Myocyte (in vitro differentiated cells): ENCODE data around the gene PLCB1. TPM values are rescaled to one million over a fixed set of nuclear protein-coding genes. Genes with fewer than 3 reads are reported as not detected.

Source experiments
- DNase-seq: peaks from one replicate; pipeline ENCODE4 v3.0.0-alpha.2; 2012; ENCODE audit warnings: low read depth
- total RNA-seq: library from RNA; depleted of rRNA; stranded (reverse); fragments of >200 nt; gene quantifications from 2 replicates; pipeline ENCODE4 v1.2.3, GENCODE V29; 2014

Gene PLCB1
- total RNA-seq, 1 donor from 2014 or later: 0.29 TPM

DNA sequence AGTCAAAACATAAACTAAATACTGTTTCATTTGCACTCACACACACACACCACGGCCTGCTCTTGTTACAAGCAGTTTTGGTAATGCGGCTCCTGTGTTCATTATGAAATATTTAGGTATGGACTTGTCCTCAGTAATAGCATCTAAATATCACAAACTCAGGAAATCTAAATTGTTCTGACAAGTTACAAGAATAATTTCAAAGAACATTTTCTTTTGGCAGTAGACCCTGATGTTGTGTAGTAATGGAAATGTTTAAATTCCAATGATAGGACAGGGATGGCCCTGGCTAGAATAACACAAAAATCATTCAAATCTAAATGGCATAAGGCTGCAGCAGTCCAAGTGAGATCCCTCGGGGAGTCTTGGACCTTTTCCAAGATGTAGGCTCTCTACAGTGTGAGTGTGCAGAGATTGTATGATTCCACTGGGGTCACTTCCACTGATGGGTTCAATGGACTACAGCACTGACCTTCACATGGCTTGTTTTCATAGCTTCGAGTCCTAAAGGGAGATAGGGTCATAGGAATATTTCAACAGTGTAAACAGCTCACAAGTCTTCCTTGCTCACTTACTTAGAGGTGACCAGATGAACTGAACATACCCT, 726.2 kb downstream of the PLCB1 start:
- no peak for DNase-seq

DNA sequence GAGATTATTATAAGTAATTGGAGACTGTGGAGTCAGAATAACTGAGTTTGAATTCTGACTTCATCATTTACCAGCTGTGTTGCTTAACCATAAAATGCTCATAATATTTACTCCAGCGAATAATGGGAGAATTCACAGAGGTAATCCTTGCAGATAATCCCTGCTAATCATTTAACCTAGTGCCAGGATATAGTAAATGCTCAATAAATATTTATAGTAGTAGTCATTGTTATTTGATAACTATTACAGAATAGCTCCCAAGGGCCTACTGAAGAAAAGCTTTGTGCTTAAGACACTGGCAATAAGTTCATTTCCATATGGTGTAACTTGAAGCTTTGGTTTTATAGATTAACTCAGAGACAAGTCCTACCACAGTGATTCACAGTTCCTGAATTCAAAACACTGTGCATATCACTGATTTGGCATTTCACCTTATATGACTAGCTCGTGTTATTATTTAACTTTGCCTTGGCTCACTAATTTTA, 728.0 kb downstream of the PLCB1 start:
- DNase-seq: peak; percentile 6

DNA sequence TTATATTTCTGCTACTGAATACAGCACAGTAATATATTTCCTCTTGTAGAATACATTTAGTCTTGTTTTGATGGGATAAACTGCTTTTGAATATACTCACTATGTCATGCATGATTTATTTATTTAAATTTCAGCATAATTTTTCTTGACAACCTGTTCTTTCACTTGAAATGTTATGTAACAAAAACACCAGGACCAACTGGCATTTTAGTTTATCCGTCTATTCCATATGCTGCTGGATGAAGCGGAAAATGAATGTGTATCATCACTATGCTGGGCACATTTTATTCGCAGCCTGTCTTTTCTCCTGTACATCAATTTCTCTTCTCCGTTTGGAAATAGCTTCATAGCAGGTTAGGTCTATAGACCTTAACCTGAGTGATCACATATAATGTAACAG, 730.0 kb downstream of the PLCB1 start:
- no peak for DNase-seq

DNA sequence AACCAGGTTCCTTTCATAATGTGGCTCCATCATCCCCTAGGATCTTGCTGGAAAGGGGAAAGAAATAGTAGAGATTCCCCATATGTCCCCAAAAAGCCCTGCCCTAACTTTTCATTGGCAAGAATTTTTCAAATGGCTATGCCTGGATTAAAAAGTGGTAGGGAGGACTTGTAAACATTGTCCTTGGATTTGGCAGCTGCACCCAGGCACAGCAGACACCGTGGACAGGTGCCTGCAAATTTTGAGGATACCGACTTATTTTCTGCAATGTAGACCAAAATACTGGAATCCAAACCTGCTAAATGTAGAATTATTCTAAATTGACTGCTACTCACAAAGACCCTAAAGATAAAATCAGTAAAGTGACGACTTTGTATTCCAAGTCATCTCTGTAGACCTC, 733.6 kb downstream of the PLCB1 start:
- no peak for DNase-seq

DNA sequence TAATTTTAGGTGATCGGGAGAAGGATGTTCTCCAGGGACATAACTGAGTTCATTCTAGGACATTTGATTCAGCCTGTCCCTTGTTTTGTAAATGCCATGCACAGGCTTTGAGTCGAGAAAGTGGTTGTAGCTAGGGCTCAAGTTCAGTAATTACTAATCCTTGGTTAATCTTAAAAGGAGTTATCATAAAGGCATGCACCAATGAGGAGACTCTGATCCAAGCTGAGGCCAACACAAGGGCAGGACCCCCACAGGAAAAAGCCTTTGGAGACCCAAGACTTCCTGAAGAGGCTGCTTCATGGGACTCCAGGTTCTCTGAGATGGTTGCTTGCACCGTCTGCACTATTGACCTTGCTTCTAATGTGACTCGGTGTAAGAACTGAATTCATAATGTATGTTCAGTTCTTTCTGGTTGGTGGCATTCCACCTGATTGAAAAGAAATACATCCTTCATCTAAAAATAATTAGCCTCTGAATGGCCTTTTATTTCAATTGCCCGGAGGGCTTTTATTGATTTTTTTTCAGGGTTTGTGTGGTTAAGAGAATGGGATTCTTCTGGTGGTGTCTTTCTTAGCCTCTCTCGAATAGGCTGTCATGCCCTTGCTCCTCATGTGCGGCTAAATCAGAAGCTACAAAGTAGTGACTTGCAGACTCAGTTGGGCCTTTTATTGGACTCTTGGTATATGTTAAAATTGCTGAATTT, 735.1 kb downstream of the PLCB1 start:
- DNase-seq: no peak

DNA sequence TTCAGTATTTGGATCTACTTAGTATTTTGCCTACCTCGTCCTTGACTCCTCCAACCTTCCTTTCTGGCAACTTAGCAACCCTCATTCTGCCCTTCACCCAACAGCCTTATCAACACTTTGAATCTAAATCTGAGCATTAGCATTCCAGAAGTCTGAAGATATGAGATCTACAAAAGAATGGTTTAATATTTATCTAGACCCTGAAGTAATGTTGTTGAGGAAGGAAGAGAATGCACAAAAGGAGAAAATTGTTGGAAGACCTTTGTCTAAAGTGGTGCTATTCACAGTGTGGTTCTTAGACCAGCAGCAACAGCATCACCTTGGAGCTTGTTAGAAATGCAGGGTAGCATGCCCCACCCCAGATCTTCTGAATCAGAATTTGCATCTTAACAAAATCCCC, 738.6 kb downstream of the PLCB1 start:
- no peak for DNase-seq

DNA sequence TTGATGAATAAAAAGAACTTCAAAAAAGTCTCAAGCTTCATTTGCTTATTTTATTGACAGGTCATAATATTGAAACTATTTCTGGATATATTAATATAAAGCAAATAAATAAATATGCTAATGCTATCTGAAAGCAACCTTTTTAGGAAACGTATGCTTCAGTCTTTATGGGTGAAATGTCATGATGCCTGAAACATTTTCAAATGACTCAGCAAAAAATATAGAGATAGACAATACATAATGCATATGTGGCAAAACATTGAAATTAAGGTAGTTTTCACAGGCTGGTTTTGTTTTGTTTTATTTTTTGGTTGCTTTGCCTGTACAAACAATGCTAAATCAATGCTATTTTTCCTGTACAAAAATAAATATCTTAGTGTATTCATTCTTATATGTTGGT, 742.4 kb downstream of the PLCB1 start:
- DNase-seq: no peak

DNA sequence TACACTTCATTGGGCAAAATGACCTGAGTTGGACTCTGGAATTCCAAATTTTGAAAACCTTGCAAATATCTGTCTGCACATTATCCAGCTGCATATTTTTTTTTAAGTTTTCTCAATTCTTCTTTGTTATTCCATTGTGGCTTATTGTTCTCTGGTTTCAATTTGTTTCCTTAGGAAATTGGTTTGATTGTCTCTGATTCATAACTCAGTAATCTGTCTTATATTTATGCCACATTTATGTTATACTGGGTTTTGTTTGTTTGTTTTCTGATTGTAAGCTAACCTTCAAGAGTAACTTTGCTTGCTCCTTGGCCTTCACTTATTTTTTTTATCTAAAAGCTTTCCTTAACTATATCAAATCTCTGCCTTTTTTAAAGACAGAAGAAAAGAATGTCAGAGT, 743.5 kb downstream of the PLCB1 start:
- no peak for DNase-seq

DNA sequence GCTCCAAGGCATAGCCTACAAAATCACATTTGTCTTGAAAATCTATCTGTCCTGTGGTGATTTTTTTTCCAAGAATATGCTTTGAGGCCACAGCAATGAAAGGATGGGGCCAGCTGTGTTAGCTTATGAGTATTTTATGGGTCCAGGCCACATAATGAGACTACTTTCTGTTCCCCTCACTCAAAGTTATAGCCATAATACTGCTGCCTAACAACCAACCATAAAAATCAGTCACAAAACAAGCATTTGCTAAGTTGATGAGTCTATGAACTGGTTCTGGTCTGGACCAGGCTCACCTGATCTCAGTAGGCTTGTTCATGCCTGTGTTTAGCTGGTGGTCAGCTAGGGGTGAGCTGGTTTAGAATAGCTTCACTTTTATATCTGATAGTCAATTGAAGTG, 744.3 kb downstream of the PLCB1 start:
- DNase-seq: peak; percentile 18

DNA sequence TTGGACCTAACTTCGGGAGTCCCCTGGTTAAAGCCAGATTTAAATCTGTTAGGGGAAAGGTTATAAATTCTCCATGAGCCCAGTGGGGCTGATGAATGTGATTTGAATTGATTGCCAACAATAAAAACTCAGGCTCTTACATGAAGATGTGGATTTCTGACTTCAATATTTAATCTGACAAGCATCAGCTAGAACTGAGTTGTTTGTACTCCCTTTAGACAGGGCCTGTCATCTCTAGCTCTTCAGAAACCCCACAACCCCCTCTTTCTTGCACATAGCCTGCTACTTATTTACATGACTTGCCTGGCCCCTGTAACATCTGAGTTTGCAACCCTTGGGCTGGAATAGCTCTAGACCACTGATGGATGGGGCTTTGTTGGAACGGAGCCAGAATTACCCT, 745.2 kb downstream of the PLCB1 start:
- no peak for DNase-seq

DNA sequence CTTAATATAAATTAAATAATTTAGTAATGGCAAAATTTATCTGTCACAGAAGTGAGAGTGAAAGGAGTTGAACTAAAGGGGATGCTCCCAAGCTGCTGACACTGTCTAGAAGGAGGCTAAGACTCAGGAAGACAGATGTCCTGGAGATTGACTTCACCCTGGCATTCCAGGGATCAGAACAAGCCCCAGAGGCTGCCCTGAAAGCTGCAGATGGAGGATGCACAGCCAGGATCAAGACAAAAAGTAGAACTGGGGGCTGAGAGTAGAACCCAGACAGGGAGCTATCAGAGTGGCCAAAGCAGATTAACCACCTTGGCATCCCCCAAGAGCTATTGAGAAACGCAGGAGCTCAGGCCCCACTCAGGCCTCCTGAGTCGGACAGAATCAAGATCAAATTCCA, 747.6 kb downstream of the PLCB1 start:
- no peak for DNase-seq

DNA sequence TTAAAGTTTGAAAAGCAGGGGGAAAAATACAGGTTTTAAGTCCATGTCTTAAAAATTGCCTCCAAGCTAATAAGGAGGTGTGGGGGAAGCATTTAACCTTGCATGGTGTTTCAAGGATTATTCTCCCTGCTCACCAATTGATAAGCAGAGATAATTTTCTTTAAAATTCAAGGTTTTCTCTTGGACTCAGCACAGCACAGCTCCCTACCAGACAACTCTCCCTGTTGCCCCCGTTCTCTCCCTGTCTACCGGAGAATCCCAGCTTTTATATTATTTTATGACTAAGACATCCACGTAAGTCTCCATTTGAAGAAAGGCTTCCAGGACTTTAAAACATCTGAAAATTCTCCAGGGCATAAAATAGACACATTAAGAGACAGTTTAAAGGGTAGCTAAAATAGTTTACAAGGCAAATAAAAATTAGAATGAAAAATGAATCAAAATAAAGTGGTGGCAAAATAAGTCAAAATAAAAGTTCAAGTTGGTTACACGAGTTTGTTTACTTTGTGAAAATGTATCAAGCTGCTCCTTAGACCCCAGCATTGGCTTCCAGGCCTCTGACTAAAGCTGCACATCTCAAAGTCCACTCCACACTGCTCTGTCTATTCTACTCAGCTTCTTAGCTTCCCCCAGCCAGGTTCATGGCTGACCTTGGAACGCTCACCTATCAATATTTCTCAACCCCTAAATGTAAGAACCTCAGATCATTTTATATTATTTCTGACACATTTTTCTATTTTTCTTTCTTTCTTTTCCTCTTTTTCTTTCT, 748.2 kb downstream of the PLCB1 start:
- DNase-seq: no peak

DNA sequence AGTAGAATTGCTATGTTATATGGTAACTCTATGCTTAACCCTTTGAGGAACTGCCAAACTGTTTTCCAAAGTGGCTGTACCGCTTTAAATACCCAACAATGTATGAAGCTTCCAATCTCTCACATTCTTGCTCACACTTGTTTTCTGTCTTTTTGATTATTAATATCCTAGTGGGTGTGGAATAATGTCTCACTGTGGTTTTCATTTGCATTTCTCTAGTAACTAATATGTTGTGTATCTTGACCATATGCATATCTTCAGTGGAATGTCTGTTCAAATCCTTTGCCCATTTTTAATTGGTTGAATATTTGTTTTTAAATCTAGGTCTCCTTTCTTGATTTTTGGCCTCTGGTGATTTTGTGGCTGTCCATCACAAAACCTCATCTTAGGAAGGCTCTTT, 759.0 kb downstream of the PLCB1 start:
- DNase-seq: no peak

DNA sequence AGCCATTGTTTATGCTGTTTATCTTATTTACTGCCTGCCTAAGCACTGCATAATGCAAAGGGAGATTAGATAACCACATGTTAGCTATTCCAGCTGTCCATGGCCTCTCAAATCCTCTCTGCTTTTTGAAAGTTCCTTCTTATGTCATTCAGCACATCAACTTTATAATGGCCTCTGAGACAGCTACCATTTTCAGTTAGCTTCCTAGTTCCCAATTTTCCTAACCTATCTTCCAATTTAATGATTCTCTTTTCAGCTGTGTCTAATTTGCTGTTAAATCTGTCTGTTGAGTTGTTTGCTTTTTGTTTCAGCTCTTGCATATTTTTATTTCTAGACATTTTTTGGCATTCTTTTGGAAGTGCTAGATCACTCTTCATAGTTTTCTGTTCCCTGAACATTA, 763.4 kb downstream of the PLCB1 start:
- no peak for DNase-seq

DNA sequence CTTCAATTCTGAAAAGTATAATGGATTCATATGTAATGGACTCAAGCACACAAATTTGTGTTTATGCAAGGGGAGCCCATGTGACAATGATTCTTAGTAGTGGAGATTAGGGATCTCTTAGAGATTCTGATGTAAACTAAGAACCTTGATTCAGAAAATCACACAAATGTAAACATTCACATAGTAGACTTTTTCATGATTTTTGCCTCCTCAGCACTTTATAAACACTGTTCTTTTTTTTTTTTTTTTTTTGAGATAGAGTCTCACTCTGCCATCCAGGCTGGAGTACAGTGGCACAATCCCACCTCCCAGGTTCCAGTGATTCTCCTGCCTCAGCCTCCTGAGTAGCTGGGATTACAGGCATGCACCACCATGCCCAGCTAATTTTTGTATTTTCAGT, 766.8 kb downstream of the PLCB1 start:
- no peak for DNase-seq

DNA sequence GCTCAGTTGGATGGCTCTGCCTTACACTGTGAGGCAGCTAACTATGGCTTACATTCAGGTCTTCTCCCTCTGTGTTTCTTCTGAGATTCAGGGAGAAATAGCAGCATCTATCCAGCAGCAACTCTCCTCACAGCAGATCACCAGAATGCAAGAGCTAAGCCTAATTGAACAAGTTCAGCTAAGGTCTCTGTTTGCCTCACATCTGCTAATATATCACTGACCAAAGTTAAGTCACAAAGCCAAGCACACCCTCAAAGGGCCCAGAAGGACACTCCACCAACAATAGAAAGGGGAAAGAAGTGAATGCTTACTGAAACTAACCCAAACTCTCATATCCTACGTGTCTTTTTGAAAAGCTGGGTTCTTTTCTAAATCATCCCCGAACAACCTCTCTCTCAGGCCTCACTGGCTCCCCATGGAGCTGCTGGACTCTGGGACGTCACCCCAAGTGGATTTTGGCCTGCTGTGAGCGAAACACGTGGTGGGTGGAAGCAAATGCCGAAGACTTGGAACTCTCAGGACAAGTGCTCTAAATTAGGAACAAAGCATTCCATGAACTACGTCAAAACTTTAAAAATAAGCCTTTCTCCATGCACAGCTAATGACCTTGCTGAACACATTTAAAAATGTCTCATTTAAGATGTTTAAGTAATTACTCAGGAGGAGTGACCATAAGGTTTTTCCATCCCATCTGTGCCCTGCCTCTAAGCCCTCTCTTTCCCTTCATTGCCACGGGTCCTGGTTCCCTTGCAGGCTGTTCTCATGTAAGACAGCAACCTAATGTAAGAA, 769.4 kb downstream of the PLCB1 start:
- DNase-seq: peak; percentile 17

DNA sequence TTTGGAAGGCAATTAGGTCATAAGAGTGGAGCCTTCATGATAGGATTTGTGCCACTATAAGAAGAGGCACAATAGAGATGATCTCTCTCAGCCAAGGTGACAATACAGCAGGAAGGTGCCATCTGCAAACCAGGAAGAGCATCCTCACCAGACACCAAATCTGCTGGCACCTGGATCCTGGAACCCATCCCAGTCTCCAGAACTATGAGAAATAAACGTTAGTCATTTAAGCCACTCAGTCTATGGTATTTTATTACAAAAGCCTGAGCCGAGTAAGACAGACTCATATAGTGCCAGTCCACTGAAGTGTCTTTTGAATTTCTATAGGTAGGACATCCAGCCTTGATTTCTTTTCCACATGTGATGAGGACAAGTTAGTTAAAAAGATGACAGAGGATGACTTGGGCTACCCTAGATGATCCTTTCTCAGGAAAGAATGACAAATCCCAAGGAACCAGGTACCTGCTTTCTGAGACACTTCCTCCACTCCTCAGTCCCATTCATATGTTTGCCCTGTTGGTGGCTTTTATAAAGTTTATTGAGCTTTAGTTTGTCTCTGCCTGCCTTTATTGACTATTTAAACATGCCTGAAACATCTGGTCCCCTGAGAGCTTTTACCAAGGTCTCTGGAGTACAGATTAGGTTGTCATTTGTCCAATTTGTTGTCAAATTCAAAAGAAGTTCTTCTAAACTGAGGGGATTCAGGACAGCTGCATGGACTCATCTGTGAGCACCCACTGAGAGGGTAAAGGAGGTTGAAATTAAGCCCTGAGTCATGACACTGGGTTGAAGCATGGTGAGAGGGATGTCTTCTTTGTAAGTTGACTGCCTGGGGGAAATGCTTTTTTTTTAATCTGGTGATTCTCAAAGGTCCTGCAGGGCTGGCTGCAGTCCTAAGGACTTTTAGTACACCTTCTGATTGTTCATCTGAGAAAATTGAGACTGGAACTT, 771.9 kb downstream of the PLCB1 start:
- DNase-seq: peak; percentile 13

DNA sequence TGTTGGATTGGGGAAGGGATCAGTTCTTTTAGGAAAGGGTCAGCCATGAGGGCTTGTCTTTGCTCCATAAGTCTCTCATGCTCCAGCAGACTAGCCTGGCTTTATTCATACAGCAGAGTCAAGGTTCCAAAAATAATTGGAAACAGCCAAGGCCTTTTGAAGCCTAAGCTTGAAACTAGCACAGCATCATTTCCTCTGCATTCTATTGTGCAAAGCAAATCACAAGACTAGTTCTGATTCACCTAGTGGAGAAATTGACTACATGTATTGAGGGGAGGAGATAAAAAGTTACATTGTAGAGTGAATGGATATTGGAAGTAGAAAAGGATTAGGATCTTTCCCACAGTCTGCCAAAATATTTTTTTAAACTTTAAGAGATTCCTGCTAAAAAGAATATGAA, 777.5 kb downstream of the PLCB1 start:
- no peak for DNase-seq

DNA sequence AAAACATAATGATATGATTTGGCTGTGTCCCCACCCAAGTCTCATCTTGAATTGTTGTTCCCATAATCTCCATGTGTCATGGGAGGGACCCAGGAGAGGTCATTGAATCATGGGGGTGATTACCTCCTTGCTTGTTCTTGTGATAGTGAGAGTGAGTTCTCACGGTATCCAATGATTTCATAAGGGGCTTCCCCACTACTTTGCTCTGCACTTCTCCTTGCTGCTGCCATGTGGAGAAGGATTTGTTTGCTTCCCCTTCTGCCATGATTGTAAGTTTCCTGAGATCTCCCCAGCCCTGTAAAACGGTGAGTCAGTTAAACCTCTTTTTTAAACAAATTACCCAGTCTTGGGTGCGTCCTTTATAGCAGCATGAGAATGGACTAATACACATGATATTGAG, 780.0 kb downstream of the PLCB1 start:
- no peak for DNase-seq

DNA sequence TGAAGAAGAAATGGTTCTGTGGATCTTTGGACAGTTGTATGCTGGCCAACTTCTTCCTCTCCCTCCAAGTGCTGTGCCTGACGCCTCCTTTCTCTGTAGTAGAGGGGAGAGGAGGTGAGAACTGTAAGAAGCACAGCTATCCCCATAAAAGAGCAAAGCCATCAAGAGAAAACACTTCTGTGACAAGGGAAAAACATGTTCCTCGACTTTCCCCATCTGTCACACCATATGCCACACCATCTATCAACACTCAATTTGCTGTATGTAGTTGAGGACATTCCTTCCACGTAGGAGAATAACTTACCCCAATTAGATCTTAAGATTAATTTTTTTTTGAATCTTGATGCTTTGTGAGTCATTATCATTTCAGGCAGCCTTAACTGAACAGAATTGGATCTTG, 780.7 kb downstream of the PLCB1 start:
- no peak for DNase-seq

DNA sequence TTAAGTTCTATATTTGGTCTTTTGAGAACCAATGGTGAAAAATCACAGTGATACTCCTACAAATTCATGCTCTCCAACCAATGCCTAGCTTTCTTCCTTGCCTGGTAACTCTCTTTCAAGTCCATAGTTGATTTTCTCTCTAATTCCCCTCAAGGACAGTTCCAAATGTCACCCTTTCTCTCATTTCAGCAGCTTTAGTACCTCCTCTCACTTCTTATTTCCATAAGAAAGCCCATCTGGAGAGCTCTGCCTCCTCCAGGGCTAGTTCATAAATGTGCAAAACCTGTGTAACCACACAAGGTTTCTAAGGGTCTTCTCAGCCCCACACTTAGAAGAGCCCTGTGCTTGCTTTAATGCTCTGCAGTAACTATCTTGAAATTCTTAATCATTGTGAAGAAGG, 781.4 kb downstream of the PLCB1 start:
- no peak for DNase-seq
